ENCODE results near the gene FAM13A. TPM values are rescaled to one million over a fixed set of nuclear protein-coding genes. Genes with fewer than 3 reads are reported as not detected.

FAM13A gene
- total and polyA plus RNA-seq, 2 of the 4 experiments (the other 2 are of a cell fraction) = 13.1 to 22.0 TPM

- H2BK20ac ChIP-seq (ENCODE audit: low read depth, low read length) = no peak overlapping the region
- H3K18ac ChIP-seq (ENCODE audit: low read depth, low read length) = no peak overlapping the region
- no TSS peak for BruUV-seq (replicated peaks)
- no peak overlapping the region for H3K4me3 ChIP-seq (ENCODE audit: insufficient read depth, low read depth, low read length)
- ChIA-PET POLR2A (ENCODE audit: unreplicated experiment) (no interaction called here), CTCF (no interaction called here)
- H4K20me1 ChIP-seq (ENCODE audit: insufficient read depth, low read length) = 0 out of 2 replicates have a peak, but pooled peaks cover 4% of the 10 kb centered on the region
- no peak for ATAC-seq (ENCODE audit: low read depth)
- H3K14ac ChIP-seq (replicated peaks; ENCODE audit: low read depth, low read length) = no peak overlapping the region
- no peak overlapping the region for H3K23ac ChIP-seq (ENCODE audit: low read depth, low read length)
- H4K8ac ChIP-seq (ENCODE audit: low read depth in 2 of 2, low read length in 2 of 2) = no peak overlapping the region
- no peak overlapping the region for H3K4me2 ChIP-seq (ENCODE audit: low read depth, low read length)
- no peak overlapping the region for H3K9ac ChIP-seq (ENCODE audit: low read depth, low read length)
- no peak overlapping the region for H4K5ac ChIP-seq (ENCODE audit: low read depth, low read length)
- in situ Hi-C loops (cut with MboI; ENCODE audit: low sequenced_read_pairs) = loop anchor here (25.0 kb wide), 1 partner anchor 267 kb away; no protein-coding TSS in a partner anchor
- peaks cover 2% of the 10 kb centered on the region for H3K4me1 ChIP-seq (ENCODE audit: control insufficient read depth, insufficient read depth, low read length)
- H2BK5ac ChIP-seq (ENCODE audit: low read depth, low read length, poor library complexity, severe bottlenecking) = peak overlapping the region; percentile 36
- no peak overlapping the region for H4K91ac ChIP-seq (ENCODE audit: insufficient read depth, low read depth, low read length)
- H3K36me3 ChIP-seq (ENCODE audit: control insufficient read depth, insufficient read depth, low read length) = peaks cover 3% of the 10 kb centered on the region; the same call in 1 of the 2 replicates
- no peak overlapping the region for H3K56ac ChIP-seq (ENCODE audit: extremely low read depth, insufficient read depth, low read length)
- no peak overlapping the region for H2BK15ac ChIP-seq (ENCODE audit: low read depth, low read length)
- TF ChIP-seq FOS (IDR thresholded peaks at IDR 0.05; ENCODE audit: low read depth, low read length) = no peak
- TF ChIP-seq RAD21 (IDR thresholded peaks at IDR 0.05; ENCODE audit: low read length) = no peak
- no peak for TF ChIP-seq SMC3 (IDR thresholded peaks at IDR 0.05; ENCODE audit: low read depth, low read length)
- TF ChIP-seq POLR2A (IDR thresholded peaks at IDR 0.05; ENCODE audit: low read depth, low read length) = no peak
- H3K9me1 ChIP-seq (ENCODE audit: insufficient read depth, low read length) = peaks cover 7% of the 10 kb centered on the region; the same call in 1 of the 2 replicates
- intact Hi-C loops (cut with micrococcal nuclease) = no loop called here
- H3K9me3 ChIP-seq (ENCODE audit: control insufficient read depth, insufficient read depth, low read length) = no peaks in the 10 kb centered on the region
- no peaks in the 10 kb centered on the region for H3K27me3 ChIP-seq (ENCODE audit: control insufficient read depth, insufficient read depth, low read length)
- H3K27ac ChIP-seq (ENCODE audit: insufficient read depth, low read length) = no peak overlapping the region
- no CpG with 5 or more reads among the region's 2 CpGs for WGBS, 2 experiments (ENCODE audit: extremely low coverage in 2 of 2, insufficient read length in 1 of 2)
- peaks cover 10 to 17% of the 10 kb centered on the region in 2 experiments; a peak in 3 of 4 replicates for H3K79me1 ChIP-seq (ENCODE audit: low read depth in 1 of 2, low read length in 2 of 2)
- no peak overlapping the region for H2AFZ ChIP-seq (replicated peaks; ENCODE audit: low read length, poor library complexity)
- dilution Hi-C loops (cut with HindIII; ENCODE audit: low sequenced_read_pairs, unreplicated experiment) = no loop called here
- no peak overlapping the region for H2BK120ac ChIP-seq (ENCODE audit: low read depth, low read length)
- H2AK5ac ChIP-seq (ENCODE audit: low read depth, low read length) = no peak overlapping the region
- H3K4ac ChIP-seq (ENCODE audit: low read depth, low read length) = no peak overlapping the region
- no peak overlapping the region for H2AK9ac ChIP-seq (replicated peaks; ENCODE audit: low read depth, low read length, poor library complexity)
- no peak for DNase-seq
These were observed 252.8 kb downstream of the FAM13A start for GRCh38 chr4:88804234-88804633.

Measured in IMR-90 (cell line).